Right atrium auricular region (tissue), 2 donors: ENCODE data around the gene GUCY2F. TPM values are rescaled to one million over a fixed set of nuclear protein-coding genes. Genes with fewer than 3 reads are reported as not detected.

Experiments used
- DNase-seq: peaks from one replicate; pipeline ENCODE4 v3.0.0-alpha.2; 2019; ENCODE audit warnings: low spot score
- H3K27ac ChIP-seq, 2 donors: fragments of 200-600 bp; sonication (generic); 1 replicate in 1 of 2; 2 replicates in 1 of 2; pipeline ENCODE4 v1.5.1; 2016 to 2019
- H3K27me3 ChIP-seq, 2 donors: fragments of 200-600 bp; sonication (generic); one replicate each; pipeline versions ENCODE4 v1.5.1 to v1.6.0; 2017 to 2019
- H3K36me3 ChIP-seq: fragments of 200-600 bp; sonication (generic); one replicate; pipeline ENCODE4 v1.5.1; 2016
- H3K4me1 ChIP-seq, 2 donors: fragments of 200-600 bp; sonication (generic); one replicate each; pipeline versions ENCODE4 v1.5.1 to v1.6.0; 2017 to 2019
- H3K4me3 ChIP-seq, 2 donors: fragments of 200-600 bp; sonication (generic); 1 replicate in 1 of 2; 2 replicates in 1 of 2; pipeline ENCODE4 v1.5.1; 2017 to 2019; ENCODE audit warnings: mild to moderate bottlenecking in 1 of 2, moderate library complexity in 1 of 2
- H3K9me3 ChIP-seq, 2 donors: fragments of 200-600 bp; sonication (generic); one replicate each; pipeline ENCODE4 v1.5.1; 2019
- total RNA-seq, 2 donors: library from RNA; depleted of rRNA; stranded (reverse); fragments of >200 nt; gene quantifications; one replicate each; pipeline ENCODE4 v1.1.0, GENCODE V29; 2016
- TF ChIP-seq, protein P1 (sequence below), 2 donors: fragments of 200-600 bp; sonication (generic); IDR thresholded peaks; one replicate each; pipeline ENCODE4 v1.5.1; 2019; ENCODE audit warnings: antibody characterized with exemption in 2 of 2

GUCY2F gene
- total RNA-seq, 2 donors from 2014 or later: not detected

DNA sequence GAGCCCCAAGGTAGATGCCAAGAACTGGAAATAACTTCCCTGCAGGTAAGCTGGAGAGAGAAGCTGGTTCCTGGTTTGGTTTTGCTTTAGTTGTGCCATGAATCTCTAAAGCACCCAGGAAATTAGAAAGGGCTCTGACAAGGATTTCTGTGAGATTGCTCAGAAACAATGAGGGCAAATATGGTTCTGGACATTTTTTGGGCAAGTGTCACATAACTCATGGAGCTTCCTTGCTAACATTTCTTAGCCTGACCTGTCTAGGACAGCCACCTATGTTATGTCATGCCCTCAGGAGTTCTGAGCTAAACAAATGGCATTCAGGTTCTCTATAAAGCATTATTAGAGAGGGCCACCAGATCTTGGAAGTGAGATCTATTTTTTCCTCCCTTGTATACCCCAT, 131.8 kb downstream of the GUCY2F start:
- Histone ChIP-seq H3K4me1 (no peaks in the 10 kb centered on the region), H3K27me3 (no peaks in the 10 kb centered on the region), H3K9me3 (no peaks in the 10 kb centered on the region), H3K27ac (no peak overlapping the region), H3K4me3 (no peak overlapping the region), H3K36me3 (no peaks in the 10 kb centered on the region)
- no peak for DNase-seq
- TF ChIP-seq, protein P1, sequence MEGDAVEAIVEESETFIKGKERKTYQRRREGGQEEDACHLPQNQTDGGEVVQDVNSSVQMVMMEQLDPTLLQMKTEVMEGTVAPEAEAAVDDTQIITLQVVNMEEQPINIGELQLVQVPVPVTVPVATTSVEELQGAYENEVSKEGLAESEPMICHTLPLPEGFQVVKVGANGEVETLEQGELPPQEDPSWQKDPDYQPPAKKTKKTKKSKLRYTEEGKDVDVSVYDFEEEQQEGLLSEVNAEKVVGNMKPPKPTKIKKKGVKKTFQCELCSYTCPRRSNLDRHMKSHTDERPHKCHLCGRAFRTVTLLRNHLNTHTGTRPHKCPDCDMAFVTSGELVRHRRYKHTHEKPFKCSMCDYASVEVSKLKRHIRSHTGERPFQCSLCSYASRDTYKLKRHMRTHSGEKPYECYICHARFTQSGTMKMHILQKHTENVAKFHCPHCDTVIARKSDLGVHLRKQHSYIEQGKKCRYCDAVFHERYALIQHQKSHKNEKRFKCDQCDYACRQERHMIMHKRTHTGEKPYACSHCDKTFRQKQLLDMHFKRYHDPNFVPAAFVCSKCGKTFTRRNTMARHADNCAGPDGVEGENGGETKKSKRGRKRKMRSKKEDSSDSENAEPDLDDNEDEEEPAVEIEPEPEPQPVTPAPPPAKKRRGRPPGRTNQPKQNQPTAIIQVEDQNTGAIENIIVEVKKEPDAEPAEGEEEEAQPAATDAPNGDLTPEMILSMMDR (IDR thresholded peaks at IDR 0.05): no peak

DNA sequence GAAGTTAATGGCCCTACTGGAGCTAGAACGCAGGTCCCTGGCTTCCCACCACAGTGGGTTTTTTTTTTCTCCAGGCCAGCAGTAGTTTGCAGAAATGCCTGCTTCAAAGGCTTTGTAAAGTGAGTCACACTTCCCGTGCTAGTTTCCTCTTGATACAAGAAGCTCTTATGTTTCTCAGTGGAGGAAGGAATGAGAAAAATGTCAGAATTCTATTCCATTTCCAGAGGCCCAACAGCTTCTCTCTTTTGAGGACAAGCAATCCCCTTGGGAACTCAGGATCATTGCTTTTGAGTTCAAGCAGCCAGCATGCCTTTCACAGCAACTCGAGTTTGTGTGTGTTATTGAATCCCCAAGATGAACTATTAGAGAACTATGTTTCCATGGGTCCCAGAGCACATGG, 134.3 kb downstream of the GUCY2F start:
- H3K4me3 ChIP-seq: no peak overlapping the region
- TF ChIP-seq, protein P1 (IDR thresholded peaks at IDR 0.05): no peak

DNA sequence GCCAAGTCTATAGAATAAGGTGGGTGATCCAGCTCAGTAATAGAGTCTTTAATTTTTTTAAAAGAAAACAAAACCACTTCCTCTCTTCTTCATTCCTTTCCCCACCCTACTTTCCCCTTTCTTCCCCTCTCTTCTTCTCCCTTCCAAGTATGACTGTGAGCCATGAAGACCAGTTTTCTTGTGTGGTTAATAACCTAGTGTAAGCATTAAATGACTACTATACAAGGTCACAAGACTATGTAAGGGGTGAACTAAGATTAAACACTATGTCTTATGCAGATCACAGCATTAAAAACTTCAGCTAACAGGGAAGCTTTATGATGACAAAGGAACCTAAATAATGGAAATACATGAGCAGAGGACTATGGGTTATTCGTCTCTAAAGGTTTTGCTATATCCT, 135.4 kb downstream of the GUCY2F start:
- Histone ChIP-seq H3K9me3 (no peaks in the 10 kb centered on the region), H3K27me3 (no peaks in the 10 kb centered on the region), H3K27ac (no peak overlapping the region), H3K36me3 (no peaks in the 10 kb centered on the region), H3K4me1 (no peaks in the 10 kb centered on the region), H3K4me3 (no peak overlapping the region)
- no peak for DNase-seq
- TF ChIP-seq, protein P1 (IDR thresholded peaks at IDR 0.05): no peak

More for the DNA sequence above, 134.3 kb downstream of the GUCY2F start:
- H3K9me3 ChIP-seq: no peaks in the 10 kb centered on the region
- no peak for DNase-seq
- no peak overlapping the region for H3K27ac ChIP-seq
- no peaks in the 10 kb centered on the region for H3K36me3 ChIP-seq
- no peaks in the 10 kb centered on the region for H3K4me1 ChIP-seq
- H3K27me3 ChIP-seq: no peaks in the 10 kb centered on the region

DNA sequence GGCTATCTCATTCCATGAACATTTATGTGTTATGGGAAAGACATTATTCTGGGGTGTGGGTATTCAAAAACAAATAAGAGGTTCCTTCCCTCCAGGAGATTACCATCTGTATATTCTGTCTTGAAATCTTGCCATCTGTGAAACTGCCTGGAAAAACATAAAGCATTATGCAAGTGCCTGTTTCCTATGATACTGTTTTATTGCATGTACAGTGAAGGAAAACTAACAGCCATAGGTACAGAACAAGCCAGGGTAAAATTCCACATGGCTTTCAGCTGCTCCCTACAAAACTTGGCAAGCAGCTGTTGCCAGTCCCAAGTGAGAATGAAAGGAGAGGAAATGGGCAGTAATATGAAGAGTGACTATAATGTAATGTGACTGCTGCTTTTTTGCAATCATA, 136.0 kb downstream of the GUCY2F start:
- no peak for DNase-seq
- Histone ChIP-seq H3K4me1 (no peaks in the 10 kb centered on the region), H3K27ac (no peak overlapping the region), H3K9me3 (no peaks in the 10 kb centered on the region), H3K27me3 (no peaks in the 10 kb centered on the region), H3K36me3 (no peaks in the 10 kb centered on the region), H3K4me3 (no peak overlapping the region)
- TF ChIP-seq, protein P1 (IDR thresholded peaks at IDR 0.05): no peak

DNA sequence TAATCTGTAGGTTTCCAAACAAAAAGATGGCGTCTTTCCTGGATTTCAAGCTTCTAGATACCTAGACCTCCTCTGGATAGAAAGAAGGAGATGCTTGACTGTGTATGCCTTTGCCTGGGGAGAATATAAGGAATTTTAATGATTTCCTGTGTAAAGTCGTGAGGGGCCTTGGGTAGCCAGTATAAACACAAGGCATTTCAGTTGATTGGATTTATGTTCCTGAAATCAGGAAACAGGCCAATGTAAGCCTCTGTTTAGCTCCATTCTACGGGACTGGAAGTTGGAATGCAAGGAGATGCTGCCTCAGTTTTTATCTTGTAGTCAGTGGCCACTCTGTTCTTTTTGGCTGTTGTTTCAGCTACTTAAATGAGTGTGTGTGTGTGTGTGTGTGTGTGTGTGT, 137.2 kb downstream of the GUCY2F start:
- TF ChIP-seq, protein P1 (IDR thresholded peaks at IDR 0.05): no peak
- Histone ChIP-seq H3K27ac (no peak overlapping the region), H3K27me3 (no peaks in the 10 kb centered on the region), H3K36me3 (no peaks in the 10 kb centered on the region), H3K4me3 (no peak overlapping the region), H3K4me1 (no peaks in the 10 kb centered on the region), H3K9me3 (peaks cover 0 to 3% of the 10 kb centered on the region in 2 donors)
- DNase-seq: no peak

DNA sequence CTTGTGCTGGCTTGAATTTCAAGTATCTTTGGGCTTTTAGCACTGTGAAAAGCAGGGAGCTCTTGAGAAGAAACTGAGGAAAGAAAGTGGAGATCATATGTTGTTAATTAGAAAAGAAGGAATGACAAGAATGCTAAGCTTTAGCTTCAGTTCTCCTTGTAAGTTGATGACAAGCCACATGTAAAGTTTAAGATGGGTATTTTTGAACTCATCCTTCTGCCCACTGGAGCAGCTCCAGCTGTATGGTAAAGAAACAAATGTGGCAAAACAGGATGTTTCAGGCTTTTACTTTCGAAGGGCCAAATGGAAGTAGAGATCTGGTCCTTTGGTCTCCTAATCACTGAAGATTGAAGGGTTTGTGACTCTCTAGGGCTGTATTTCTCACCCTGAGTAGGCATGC, 137.8 kb downstream of the GUCY2F start:
- Histone ChIP-seq H3K27ac (no peak overlapping the region), H3K4me1 (no peaks in the 10 kb centered on the region), H3K27me3 (no peaks in the 10 kb centered on the region), H3K36me3 (no peaks in the 10 kb centered on the region), H3K9me3 (peaks cover 0 to 4% of the 10 kb centered on the region in 2 donors), H3K4me3 (no peak overlapping the region)
- TF ChIP-seq, protein P1 (IDR thresholded peaks at IDR 0.05): no peak
- no peak for DNase-seq
